WTC11 (cell line): Measurements from ENCODE around the gene SUCLA2.

Experiments
- CREB1 ChIP-seq: sonication (generic); formaldehyde crosslinking; IDR thresholded peaks from 2 replicates; pipeline ENCODE4 v1.8.0; 2023; ENCODE audit warnings: mild to moderate bottlenecking, missing genetic modification reagents
- CREM ChIP-seq: sonication (generic); formaldehyde crosslinking; IDR thresholded peaks from 2 replicates; pipeline ENCODE4 v1.8.1; 2022; ENCODE audit warnings: mild to moderate bottlenecking, missing genetic modification reagents, moderate library complexity
- EMX1 ChIP-seq: fragments of 250-450 bp; sonication (Bioruptor Pico); IDR thresholded peaks from 2 replicates; pipeline ENCODE4 v1.8.0; 2021; ENCODE audit warnings: mild to moderate bottlenecking
- IRF2 ChIP-seq: sonication (generic); formaldehyde crosslinking; IDR thresholded peaks from 2 replicates; pipeline ENCODE4 v1.8.0; 2022; ENCODE audit warnings: low read depth, missing genetic modification reagents, borderline replicate concordance
- MXD4 ChIP-seq: fragments of 250-450 bp; sonication (Bioruptor Pico); IDR thresholded peaks from 2 replicates; pipeline ENCODE4 v1.8.0; 2021; ENCODE audit warnings: mild to moderate bottlenecking, moderate library complexity, borderline replicate concordance
- NFE2L1 ChIP-seq: sonication (generic); formaldehyde crosslinking; IDR thresholded peaks from 2 replicates; pipeline ENCODE4 v1.8.1; 2023; ENCODE audit warnings: missing genetic modification reagents
- NR1H2 ChIP-seq: sonication (generic); formaldehyde crosslinking; IDR thresholded peaks from 2 replicates; pipeline ENCODE4 v1.9.0; 2021; ENCODE audit warnings: mild to moderate bottlenecking, moderate library complexity, missing genetic modification reagents
- TCF7 ChIP-seq: sonication (generic); formaldehyde crosslinking; IDR thresholded peaks from 2 replicates; pipeline ENCODE4 v1.8.0; 2022; ENCODE audit warnings: mild to moderate bottlenecking, low read depth, missing genetic modification reagents, moderate library complexity
- ZNF138 ChIP-seq: sonication (generic); formaldehyde crosslinking; conservative IDR thresholded peaks from 2 replicates; pipeline ENCODE4 v1.8.1; 2022; ENCODE audit warnings: mild to moderate bottlenecking, moderate library complexity, missing genetic modification reagents
- ZNF219 ChIP-seq: sonication (generic); formaldehyde crosslinking; IDR thresholded peaks from 2 replicates; pipeline ENCODE4 v1.8.0; 2023; ENCODE audit warnings: missing genetic modification reagents, mild to moderate bottlenecking, borderline replicate concordance
- TF ChIP-seq, protein P1 (sequence below): sonication (generic); formaldehyde crosslinking; IDR thresholded peaks from 2 replicates; pipeline ENCODE4 v1.8.0; 2023; ENCODE audit warnings: missing genetic modification reagents
- TF ChIP-seq, protein P2 (sequence below): sonication (generic); formaldehyde crosslinking; IDR thresholded peaks from 2 replicates; pipeline ENCODE4 v1.8.1; 2023; ENCODE audit warnings: mild to moderate bottlenecking, missing genetic modification reagents, borderline replicate concordance
- TF ChIP-seq, protein P3 (sequence below): fragments of 200-600 bp; IDR thresholded peaks from 2 replicates; pipeline ENCODE4 v1.8.0; 2022; ENCODE audit warnings: antibody characterized with exemption
- TF ChIP-seq, protein P4 (sequence below): sonication (generic); formaldehyde crosslinking; IDR thresholded peaks from 2 replicates; pipeline ENCODE4 v1.8.1; 2022; ENCODE audit warnings: missing genetic modification reagents, borderline replicate concordance

DNA sequence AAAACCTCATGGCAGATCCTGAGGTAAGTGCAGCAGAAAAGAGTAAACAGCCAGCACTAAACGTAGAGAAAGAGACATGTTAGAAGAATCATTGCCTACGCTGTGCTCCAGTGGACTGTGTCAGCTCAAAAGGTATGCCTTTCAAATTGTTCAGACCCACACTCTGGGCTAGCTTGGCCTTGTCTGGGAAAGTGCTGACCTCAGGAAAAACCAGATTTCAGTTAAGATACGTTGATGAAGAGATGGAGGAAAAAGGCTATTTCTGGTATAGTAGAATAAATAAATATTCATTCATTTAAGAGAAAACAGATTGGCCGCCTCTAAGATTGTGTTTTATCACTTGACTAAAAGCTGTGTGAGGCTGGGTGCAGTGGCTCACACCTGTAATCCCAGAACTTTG is 9.6 kb upstream of the SUCLA2 start:
- TF ChIP-seq CREB1 (CRISPR knock-in tag) (no peak), ZNF219 (CRISPR knock-in tag) (no peak), MXD4 (CRISPR knock-in tag) (no peak), TCF7 (no peak), EMX1 (CRISPR knock-in tag) (no peak), IRF2 (CRISPR knock-in tag) (no peak), NR1H2 (CRISPR knock-in tag) (no peak), NFE2L1 (CRISPR knock-in tag) (no peak), CREM (CRISPR knock-in tag) (no peak), ZNF138 (CRISPR knock-in tag) (no peak)
- TF ChIP-seq, protein P1, sequence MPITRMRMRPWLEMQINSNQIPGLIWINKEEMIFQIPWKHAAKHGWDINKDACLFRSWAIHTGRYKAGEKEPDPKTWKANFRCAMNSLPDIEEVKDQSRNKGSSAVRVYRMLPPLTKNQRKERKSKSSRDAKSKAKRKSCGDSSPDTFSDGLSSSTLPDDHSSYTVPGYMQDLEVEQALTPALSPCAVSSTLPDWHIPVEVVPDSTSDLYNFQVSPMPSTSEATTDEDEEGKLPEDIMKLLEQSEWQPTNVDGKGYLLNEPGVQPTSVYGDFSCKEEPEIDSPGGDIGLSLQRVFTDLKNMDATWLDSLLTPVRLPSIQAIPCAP: no peak
- TF ChIP-seq, protein P2, sequence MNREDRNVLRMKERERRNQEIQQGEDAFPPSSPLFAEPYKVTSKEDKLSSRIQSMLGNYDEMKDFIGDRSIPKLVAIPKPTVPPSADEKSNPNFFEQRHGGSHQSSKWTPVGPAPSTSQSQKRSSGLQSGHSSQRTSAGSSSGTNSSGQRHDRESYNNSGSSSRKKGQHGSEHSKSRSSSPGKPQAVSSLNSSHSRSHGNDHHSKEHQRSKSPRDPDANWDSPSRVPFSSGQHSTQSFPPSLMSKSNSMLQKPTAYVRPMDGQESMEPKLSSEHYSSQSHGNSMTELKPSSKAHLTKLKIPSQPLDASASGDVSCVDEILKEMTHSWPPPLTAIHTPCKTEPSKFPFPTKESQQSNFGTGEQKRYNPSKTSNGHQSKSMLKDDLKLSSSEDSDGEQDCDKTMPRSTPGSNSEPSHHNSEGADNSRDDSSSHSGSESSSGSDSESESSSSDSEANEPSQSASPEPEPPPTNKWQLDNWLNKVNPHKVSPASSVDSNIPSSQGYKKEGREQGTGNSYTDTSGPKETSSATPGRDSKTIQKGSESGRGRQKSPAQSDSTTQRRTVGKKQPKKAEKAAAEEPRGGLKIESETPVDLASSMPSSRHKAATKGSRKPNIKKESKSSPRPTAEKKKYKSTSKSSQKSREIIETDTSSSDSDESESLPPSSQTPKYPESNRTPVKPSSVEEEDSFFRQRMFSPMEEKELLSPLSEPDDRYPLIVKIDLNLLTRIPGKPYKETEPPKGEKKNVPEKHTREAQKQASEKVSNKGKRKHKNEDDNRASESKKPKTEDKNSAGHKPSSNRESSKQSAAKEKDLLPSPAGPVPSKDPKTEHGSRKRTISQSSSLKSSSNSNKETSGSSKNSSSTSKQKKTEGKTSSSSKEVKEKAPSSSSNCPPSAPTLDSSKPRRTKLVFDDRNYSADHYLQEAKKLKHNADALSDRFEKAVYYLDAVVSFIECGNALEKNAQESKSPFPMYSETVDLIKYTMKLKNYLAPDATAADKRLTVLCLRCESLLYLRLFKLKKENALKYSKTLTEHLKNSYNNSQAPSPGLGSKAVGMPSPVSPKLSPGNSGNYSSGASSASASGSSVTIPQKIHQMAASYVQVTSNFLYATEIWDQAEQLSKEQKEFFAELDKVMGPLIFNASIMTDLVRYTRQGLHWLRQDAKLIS: no peak
- TF ChIP-seq, protein P3, sequence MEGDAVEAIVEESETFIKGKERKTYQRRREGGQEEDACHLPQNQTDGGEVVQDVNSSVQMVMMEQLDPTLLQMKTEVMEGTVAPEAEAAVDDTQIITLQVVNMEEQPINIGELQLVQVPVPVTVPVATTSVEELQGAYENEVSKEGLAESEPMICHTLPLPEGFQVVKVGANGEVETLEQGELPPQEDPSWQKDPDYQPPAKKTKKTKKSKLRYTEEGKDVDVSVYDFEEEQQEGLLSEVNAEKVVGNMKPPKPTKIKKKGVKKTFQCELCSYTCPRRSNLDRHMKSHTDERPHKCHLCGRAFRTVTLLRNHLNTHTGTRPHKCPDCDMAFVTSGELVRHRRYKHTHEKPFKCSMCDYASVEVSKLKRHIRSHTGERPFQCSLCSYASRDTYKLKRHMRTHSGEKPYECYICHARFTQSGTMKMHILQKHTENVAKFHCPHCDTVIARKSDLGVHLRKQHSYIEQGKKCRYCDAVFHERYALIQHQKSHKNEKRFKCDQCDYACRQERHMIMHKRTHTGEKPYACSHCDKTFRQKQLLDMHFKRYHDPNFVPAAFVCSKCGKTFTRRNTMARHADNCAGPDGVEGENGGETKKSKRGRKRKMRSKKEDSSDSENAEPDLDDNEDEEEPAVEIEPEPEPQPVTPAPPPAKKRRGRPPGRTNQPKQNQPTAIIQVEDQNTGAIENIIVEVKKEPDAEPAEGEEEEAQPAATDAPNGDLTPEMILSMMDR: no peak
- TF ChIP-seq, protein P4, sequence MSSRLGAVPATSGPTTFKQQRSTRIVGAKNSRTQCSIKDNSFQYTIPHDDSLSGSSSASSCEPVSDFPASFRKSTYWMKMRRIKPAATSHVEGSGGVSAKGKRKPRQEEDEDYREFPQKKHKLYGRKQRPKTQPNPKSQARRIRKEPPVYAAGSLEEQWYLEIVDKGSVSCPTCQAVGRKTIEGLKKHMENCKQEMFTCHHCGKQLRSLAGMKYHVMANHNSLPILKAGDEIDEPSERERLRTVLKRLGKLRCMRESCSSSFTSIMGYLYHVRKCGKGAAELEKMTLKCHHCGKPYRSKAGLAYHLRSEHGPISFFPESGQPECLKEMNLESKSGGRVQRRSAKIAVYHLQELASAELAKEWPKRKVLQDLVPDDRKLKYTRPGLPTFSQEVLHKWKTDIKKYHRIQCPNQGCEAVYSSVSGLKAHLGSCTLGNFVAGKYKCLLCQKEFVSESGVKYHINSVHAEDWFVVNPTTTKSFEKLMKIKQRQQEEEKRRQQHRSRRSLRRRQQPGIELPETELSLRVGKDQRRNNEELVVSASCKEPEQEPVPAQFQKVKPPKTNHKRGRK (CRISPR knock-in tag): no peak
